Thoracic aorta endothelial cell (primary cell): ENCODE results near the gene WDR49. TPM values are rescaled to one million over a fixed set of nuclear protein-coding genes. Genes with fewer than 3 reads are reported as not detected.

Source experiments
- small RNA-seq: library from RNA; depleted of rRNA; stranded (forward); fragments of <200 nt; gene quantifications from one replicate; pipeline ENCODE3, GENCODE V24; 2012
- total RNA-seq: library from RNA; depleted of rRNA; stranded (reverse); fragments of >200 nt; gene quantifications from 2 replicates; pipeline ENCODE4 v1.2.3, GENCODE V29; 2012

Gene WDR49
- total RNA-seq = under 0.01 and 0.07 TPM in 2 replicates

DNA sequence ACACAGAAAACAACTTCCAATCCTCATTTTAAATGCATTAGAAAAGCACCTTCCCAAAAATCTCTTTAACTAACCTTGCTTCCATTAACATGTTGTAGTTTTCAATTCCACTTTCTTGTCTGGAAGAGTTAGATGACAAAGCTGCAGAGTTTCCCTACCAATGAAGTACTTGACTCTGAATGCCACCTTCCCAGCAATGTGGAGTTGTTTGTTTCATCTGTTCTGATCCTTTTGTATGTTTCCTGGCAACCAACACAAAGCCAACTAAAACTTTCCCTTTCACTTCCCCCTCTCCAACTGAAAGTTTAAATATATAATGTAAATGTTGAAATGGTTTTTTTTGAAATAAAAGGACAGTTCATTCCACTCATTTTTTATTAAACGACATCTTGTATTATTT is at the start of gene WDR49:
Gene WDR49, minus strand, starts transcription at position 183 of the 400 bp plus-strand sequence. CDS start 517 bp downstream, outside the sequence.

DNA sequence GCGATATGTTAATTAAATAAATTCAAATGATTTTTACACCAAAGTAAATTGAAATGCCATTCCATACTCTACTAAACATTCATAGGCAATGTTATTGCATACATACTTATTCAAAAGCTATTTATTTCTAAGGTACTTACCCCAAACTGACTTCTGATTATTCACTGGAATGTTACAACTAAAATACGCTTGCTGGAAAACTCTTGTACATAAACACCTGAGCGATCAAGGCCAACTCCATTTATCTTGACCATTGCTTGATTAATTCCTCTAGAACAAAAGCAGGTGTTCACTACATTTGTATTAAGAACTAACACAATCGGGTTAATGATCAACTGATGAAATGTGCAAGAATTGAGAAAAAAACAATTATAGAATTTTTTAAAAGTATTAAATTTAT is 179.9 kb downstream of the WDR49 start, which contains the start of gene SERPINI2:
Gene SERPINI2, minus strand, starts transcription at position 180 of the 400 bp plus-strand sequence. CDS start 2,208 bp downstream, outside the sequence.

Small RNA genes within 50 kb of the gene (small RNA-seq; reads per million reads assigned to genes)
- gene HMGN1P8 = not detected

Other genes with a start within 250 kb of the WDR49 start
- not detected in 2 replicates for gene SERPINI2, start 179.9 kb downstream of the WDR49 start, total RNA-seq
- gene PDCD10, start 81.0 kb upstream of the WDR49 start, total RNA-seq = 101 and 106 TPM in 2 replicates
- 0.27 and 1.5 TPM in 2 replicates for gene SERPINI1, start 81.8 kb upstream of the WDR49 start, total RNA-seq